K562 treated with DMSO at 1 percent for 4 hours (cell line): ENCODE data around the gene PPP2R2C. TPM values are rescaled to one million over a fixed set of nuclear protein-coding genes. Genes with fewer than 3 reads are reported as not detected.

ENCODE experiments used
- total RNA-seq: library from RNA; unstranded; fragments of 300-600 nt; gene quantifications from 2 replicates; pipeline ENCODE4 v1.2.3, GENCODE V29; 2022; ENCODE audit not compliant: insufficient read depth

The PPP2R2C gene
- not detected in 2 replicates for total RNA-seq

GRCh38 chr4:6472387-6473263, at the start of gene PPP2R2C:
PPP2R2C (minus strand) TSS chr4:6472614; CDS start chr4:6472229, 385 bp downstream.

Other genes starting within 250 kb of the PPP2R2C start
- 0.41 and 0.87 TPM in 2 replicates for gene WFS1, start 202.8 kb downstream of the PPP2R2C start, total RNA-seq
- gene MAN2B2, start 102.6 kb upstream of the PPP2R2C start, total RNA-seq = 16.8 and 19.7 TPM in 2 replicates
- gene MRFAP1, start 168.1 kb upstream of the PPP2R2C start, total RNA-seq = 329 and 339 TPM in 2 replicates
- gene S100P, start 221.3 kb upstream of the PPP2R2C start, total RNA-seq = 141 and 236 TPM in 2 replicates
- 75.2 and 95.9 TPM in 2 replicates for gene MRFAP1L1, start 237.3 kb upstream of the PPP2R2C start, total RNA-seq
- gene BLOC1S4, start 243.6 kb upstream of the PPP2R2C start, total RNA-seq = 13.2 and 17.3 TPM in 2 replicates